ENCODE data around the gene UCP2. TPM values are rescaled to one million over a fixed set of nuclear protein-coding genes. Genes with fewer than 3 reads are reported as not detected.

UCP2 gene
- total RNA-seq, 1 donor from 2014 or later, result 0.59 TPM

DNA sequence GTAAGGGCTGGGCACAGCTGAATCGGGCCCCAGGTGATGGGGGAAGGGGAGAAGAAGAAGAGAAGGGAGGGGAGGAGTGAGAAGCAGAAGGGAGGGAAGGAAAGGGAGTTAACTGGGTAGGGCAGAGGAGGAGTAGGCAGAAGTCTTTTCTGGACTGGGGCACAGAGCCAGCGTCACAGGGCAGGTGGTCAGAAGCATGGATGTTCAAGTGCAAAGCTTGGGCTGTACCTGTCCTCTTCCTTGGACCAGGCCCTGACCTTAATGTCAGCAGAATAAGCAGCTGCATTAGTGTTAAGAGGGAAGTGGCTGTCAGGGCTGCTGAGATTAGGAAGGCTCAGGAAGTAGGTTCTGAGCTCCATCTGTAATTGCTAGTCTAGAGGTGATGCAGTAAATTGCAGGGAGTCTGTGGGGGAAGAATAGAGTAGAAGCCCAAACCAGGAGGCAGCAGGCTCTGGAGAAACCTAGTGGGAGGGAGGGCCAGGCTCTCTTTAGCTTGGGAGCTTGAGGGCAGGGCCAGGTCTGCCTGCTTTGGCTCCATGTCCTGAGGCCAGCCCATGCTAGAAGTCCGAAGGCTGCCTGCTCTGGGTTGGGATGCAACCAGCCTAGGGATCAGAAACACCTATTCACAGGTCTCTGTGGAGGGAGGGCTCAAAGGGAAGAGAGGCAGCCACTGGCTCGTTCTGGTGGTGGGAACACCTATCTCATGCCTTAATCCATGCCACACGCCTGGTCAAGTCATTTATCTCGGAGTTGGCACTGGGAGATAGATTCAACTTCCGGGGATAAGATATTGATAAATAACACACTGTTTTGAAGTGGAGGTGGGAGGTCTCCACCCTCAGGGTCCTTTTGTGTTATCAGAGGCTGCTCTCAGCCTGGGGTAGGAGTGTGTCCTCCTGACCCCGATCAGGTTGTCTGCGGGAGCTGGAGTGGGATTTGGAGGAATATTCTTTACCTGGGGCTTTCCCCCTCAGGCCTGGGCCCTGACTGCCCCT is 28.0 kb upstream of the UCP2 start:
- no peak for DNase-seq (ENCODE audit: low read depth, low spot score)

DNA sequence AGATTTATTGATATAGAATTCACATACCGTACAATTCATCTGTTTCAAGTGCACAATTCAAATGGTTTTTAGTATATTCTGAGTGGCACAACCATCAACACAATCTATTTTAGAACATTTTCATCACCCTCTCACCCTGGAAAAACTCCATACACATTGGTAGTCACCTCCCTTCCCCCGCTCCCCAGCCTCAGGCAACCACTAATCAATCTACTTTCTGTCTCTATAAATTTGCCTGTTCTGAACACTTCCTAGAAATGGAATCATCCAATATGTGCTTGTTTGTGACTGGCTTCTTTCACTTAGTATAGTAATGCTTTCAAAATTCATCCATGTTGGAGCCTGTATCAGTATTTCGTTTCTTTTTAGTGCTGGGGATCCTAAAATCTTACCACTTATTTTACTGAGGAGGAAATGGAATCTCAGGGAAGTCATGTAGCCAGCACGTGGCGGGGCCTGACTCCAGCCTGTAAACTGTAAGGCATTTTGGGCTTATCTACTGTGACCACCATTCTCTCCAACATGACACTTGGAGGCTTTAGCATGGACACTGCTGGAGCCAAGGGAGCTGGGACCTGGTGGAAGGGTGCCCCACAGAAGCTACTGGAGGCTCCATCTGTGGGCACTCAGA is 27.1 kb upstream of the UCP2 start:
- no peak for DNase-seq (ENCODE audit: low read depth, low spot score)

DNA sequence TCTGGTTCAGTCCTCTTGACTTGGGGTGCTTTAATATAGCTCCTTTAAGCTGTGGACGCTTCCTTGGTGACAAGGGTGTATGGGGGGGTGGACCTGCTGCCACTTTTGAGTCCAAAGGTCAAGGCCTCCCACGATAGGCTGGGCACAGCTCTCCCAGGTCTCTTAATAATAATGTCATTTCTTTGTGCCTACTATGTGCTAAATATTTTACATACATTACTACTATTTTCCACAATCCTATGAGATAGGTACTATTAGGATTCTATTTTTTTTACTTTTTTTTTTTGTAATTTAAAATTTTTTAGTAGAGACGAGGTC is 26.5 kb upstream of the UCP2 start:
- no peak for DNase-seq (ENCODE audit: low read depth, low spot score)

DNA sequence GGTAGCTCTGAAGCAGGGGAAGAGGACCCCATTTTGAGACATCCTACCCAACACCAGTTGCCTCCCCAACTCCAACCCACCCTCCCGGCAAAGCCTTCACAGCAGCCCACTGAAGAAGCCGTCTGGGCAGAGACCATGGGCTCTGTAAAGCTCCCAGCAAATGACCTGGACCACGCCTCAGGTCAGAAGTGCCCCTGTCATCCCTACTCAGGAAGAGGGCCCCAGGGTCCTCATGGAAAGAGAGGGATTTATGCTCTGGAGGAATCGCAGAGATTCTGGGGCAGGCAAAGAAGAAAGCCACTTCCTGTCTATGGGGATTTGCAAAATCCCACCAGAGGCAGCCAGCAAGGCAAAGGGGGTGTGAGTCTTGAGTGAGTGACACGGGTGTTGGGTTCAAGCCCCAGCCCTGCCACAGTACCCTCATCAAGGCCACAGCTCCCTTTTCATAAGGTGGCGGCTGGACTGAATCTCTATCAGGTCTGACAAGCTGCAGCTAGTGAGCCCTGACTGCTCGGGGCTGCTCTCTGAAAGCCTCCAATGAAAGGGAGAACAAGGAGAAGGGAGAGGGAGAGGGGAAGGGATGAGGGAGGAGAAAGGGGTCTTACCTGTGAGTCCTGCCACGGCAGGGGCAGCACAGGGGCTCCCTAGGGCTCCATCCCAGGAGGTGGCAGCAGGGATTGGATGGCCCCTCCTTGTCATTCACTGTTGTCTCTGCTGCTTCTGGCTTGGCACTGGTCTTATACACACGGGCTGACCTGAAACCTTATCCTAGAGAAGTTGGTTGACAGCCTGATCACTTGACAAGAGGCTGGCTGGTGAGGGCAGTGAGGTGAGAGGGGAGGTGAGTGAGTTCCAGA is 26.0 kb upstream of the UCP2 start, which contains the start of gene UCP3:
UCP3 (minus strand) TSS at position 713 of the 857 bp plus-strand sequence. CDS start 2,043 bp downstream, outside the sequence.
- no peak for DNase-seq (ENCODE audit: low read depth, low spot score)

DNA sequence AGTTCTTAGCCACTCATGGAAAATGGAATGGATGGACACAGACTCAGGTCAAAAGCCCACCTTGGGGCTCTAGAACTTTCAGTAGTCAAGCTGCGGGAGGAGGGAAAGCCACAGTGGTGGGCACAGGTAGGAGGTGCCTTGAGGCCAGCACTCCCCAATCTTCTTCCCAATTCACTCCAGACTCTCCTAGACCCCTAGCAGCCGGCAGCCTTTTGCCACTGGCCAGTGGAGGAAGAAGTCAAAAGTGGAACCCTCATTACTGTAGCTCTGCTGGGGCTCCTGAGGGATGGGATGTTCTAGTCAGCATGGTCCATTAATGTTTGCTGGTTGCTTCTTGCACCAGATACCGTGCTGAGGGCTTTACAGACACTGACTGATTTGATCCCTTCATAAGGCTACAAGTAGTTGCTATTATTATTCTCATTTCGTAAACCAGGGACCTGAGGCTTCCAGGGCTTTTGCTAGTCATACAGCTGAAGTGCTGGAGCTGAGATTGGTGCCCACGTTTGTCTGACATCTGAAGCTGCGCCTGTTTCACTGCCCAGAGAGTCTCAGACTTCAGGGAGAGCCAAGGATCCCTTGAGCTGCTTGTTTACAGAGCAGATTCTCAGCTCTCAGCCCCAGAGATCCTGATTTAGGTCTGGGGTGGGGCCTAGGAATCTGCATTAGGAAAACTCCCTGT is 25.2 kb upstream of the UCP2 start:
- DNase-seq (ENCODE audit: low read depth, low spot score), result no peak

DNA sequence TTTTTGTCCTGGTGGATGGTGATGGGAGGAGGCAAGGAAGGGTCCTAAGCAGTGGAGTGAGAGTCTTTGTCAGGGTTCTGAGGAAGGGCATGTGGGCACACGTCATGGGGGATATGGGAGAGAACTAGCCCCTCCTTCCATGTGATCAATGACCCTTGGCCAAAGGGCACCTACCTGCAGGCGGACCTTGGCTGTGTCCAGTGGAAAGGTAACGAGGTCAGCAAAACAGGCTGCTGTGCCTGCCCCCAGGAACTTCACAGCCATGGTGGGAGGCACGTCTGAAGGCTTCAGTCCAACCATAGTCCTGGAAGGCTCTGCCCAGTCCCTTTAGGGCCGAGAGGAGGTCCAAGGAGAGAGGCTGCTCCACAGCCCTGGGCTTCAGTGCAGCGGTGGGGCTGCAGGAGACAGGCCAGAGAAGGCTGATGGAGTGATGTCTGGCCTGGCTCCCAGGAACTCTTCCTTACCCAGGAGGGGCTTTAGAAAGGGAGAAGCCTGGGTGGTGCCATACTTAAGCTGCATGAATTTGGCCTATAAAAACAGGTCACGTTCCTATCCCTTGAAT is 24.2 kb upstream of the UCP2 start:
- DNase-seq (ENCODE audit: low read depth, low spot score), result no peak

DNA sequence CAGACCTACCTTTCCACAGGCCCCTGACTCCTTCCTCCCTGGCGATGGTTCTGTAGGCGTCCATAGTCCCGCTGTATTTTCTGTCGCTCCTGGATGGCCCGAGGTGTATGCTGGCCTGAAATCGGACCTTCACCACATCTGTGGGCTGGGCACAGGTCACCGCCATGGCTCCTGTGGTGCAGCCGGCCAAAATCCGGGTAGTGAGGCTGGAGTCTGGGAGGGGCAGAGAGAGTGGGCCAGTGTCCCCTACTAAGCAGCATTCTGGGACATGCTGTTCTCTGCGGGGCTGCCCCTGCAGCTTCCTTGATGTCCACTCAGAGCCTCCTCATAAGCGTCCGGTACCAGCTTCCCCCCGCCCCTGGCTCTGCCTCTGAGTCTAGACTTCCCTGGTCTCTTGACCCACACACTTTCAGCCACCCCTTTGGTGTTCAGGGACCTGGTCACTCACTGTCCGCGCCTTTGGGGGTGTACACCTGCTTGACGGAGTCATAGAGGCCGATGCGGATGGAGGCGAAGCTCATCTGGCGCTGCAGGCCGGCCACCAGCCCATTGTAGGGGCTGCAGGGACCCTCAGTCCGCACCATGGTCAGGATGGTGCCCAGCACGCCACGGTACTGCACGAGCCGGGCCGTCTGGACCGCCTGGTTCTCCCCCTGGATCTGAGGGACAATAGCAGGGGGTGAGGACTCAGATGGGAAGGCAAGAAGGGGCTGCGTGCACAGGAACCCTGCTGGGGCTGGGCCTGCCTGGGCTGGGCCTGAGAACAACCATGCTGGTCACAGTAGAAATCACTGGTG is 23.3 kb upstream of the UCP2 start:
- no peak for DNase-seq (ENCODE audit: low read depth, low spot score)

DNA sequence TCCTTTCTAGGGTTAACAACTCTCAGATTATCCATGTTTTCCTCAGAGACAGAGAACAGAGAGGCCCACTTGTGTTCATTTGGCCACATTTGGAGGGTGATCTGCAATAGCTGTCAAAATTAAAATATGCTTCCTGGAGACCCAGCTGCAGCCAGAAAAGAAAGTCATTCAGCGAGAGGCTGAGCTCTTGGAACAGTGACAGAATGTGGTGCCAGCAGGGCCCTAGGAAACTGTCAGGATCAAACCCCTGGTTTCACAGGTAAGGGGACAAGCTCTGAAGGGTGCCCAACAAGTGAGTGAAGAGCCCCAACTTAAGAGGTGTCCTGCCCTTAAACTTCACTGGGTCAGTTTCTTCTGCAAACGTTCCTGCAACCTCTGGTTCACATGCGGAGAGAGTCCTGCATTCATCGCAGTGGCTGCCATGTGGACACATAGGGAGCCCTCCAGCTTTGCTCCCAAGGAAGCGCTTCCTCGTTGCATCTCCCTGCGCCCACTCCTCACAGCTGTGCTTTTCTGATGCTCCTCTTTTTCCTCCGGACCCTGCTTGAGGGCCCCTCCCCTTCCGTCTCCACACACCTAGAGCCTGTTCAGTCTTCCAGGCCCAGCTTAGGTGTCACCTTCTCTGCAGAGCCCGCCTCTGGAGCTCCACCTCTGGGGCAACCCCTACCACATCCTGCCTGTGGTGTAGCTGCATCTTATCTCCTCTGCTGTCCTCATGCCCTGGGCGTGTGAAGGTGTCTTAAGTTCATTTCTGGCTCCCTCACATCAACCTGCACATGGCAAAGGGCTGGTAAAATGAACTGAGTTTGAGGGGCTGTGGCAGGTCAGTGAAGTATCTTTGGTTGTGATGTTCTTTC is 22.3 kb upstream of the UCP2 start:
- no peak for DNase-seq (ENCODE audit: low read depth, low spot score)

DNA sequence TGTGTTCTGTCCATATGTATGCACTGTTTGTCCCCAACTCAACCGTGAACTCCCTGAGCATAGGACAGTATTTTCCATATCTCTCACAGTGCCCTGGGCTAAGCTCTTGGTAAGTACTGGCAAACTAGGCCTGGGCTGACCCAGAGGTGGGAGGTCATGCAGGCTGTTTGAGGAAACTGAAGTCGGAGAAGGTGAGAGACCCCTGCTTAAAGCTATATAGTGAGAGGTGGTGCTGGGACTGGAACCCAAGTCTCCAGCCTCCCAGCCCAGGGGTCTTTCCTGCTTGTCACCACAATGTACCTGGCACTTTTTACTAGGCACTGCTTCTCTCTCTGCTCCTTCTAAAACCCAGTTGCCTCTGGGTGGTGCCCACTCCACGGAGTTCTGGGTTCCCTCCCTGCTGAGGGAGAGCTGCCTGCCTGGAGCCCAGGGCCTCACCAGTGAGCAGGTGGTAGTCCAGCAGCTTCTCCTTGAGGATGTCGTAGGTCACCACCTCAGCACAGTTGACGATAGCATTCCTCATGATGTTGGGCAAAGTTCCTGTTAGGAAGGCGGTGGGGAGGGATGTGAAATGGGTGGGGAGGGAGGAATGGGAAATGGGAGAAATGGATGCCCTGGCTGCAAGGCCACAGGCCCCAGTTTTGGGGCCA is 21.5 kb upstream of the UCP2 start:
- DNase-seq (ENCODE audit: low read depth, low spot score), result no peak

DNA sequence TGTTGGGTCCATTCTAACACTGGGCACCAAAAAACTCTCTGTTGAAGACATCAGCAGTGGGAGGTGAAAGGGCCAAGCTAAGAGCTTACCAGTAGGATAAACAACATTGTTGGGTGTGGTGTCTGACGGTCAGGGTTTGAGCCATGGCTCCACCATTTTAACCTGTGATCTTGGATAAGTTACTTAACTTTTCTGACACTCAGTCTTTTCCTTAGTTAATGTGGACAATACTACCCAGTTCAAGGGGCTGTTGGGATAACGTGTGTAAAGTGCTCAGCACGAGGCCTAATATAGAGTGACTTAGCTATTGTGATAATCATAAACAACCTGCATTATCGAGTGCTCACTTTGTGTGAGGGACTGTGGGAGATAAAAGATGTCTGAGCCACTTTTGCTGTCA is 20.2 kb upstream of the UCP2 start:
- no peak for DNase-seq (ENCODE audit: low read depth, low spot score)

DNA sequence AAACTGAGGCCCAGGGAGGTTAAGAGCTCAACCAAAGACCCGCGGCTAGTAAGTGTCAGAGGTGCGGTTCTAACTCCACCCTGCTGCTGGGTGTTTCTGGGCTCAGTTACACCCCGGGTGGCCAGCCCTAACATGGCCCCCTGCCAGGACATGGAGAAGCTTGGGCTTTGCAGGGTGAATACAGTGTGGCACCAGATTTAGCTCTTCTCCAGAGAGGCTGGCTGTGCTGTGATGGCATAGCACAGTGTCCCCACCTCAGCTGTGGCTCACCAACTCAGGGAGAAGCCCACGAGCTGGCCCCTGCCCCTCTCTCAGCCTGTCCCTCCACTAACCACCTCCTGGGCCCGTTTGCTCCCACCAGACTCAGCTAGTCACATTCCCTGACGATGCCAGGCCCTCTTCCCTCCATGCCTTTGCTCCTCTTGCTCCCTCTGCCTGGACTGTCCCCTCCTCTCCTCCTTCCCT is 19.2 kb upstream of the UCP2 start:
- DNase-seq (ENCODE audit: low read depth, low spot score), result no peak

DNA sequence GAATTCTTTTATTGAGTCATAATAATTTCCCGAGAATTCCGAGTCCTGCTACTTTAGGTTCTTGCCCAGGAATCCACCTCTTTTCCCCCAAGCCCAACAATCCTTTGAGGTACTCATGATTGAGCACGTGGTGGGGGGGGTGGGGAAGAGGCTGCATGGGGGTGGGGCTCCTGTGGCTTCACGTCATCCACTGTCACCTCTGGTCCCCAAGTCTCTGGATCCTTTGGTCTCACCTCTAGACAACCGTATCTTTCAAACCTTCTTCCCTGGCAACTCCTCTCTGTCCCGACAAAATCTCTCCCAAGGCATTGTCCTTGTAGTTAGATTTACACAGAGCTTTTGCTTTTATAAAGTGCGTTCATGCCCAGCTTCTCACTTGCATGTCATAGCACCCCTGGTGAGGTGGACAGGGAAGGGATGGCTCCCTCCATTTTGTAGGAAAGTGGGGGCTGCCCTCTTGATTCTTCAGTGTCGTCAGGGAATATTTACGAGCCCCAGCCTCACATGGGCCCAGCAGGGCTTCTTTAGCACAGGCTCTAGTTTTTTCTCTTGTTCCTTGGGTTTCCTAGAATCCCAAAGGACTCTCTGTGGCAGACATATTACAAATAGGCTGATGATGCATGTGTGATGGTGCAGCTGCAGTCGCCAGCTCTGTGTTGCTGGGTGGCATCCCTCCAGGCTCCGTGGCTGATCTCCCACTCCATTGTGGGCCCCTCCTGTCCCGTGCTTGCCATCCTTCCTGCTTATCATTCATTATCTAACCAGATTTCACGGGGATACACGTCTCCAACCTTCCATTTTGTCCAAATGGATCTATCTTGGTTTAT is 17.9 kb upstream of the UCP2 start:
- DNase-seq (ENCODE audit: low read depth, low spot score), result no peak

DNA sequence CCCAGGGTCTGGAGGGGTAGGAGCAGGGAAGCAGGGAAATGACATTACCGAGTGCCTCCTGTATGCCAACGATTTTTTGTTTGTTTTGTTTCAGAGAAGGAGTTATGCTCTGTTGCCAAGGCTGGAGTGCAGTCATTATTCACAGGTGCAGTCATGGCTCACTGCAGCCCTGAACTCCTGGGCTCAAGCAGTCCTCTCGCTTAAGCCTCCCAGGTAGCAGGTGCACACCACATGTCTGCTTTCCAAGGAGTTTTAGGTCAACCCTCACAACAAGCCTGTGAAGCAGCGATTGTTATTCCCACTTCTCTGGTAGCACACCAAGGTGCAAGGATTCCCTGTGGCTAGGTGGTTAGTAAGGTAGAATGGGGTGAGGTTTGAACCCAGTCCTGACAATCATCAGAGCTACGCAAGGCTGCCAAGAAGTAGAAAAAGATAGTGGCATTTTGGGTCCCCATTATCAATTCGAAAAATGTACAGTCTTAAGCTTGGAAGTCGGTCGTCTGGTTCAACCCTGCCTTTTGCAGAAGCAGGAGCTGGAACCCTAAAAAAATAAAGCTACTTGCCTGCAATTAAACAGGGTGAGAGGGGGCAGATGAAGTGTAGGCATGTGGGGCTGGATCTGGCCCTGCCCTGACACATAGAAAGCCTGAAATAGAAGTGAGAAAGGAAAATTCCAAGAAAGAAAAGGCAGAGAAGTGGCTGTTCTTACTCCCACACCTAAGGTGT is 17.1 kb upstream of the UCP2 start:
- DNase-seq (ENCODE audit: low read depth, low spot score), result no peak

DNA sequence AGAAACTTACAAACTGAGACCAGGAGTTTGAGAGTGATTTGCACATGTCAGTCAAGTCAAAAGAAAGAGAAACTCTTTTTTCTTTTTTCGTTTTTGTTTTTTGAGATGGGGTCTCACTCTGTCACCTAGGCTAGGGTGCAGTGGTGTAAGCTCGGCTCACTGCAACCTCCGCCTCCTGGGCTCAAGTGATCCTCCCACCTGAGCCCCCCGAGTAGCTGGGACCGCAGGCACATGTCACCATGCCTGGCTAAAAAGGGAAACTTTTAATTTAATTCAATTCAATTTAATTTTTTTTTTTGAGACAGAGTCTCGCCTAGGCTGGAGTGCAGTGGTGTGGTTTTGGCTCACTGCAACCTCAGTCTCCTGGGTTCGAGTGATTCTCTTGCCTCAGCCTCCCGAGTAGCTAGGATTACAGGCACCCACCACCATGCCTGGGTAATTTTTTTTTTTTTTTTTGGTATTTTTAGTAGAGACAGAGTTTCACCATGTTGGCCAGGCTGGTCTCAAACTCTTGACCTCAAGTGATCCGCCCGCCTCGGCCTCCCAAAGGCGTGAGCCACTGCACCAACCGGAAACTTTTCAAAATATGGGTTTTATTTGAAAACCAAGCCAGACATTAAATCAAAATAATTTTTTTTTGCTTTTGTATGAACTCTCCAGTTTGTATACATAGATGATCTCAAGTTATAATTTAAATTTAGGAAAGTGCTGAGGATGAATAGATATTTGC is 16.4 kb upstream of the UCP2 start:
- DNase-seq (ENCODE audit: low read depth, low spot score), result no peak

DNA sequence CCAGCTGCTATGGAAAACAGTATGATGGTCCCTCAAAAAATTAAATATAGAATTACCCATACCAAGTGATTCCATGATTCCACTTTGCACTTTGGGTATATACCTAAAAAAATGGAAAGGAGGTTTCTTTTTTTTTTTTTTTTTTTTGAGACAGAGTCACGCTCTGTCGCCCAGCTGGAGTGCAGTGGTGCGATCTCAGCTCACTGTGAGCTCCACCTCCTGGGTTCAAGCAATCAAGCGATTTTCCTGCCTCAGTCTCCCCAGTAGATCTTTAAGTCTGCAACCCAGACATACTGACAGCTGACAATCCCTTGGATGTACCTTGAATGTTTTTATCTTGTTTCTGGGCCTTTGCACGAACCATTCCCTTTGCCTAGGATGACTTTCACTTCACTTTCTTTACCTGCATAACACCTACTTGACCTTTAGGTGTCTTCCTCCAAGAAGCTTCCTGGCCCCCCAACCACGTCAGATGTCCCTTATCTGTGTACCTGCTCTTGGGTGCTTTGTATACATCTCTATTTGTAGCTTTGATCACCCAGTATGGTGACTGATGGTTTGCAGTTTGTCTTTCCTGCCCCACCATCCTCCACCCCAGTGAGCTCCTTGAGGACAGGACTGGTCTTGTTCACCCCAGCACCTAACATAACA is 14.6 kb upstream of the UCP2 start:
- DNase-seq (ENCODE audit: low read depth, low spot score), result no peak
